ENCODE results near the gene SECISBP2L. TPM values are rescaled to one million over a fixed set of nuclear protein-coding genes. Genes with fewer than 3 reads are reported as not detected.

SECISBP2L gene
- total RNA-seq, 1 donor from 2014 or later, result 39.3 TPM

- TF ChIP-seq CTCF (IDR thresholded peaks at IDR 0.05; ENCODE audit: borderline replicate concordance), result no peak
- DNase-seq, result no peak
- peaks cover 6% of the 10 kb centered on the region for H3K4me1 ChIP-seq
- no peaks in the 10 kb centered on the region for H3K36me3 ChIP-seq
- no peaks in the 10 kb centered on the region for H3K27me3 ChIP-seq (ENCODE audit: low read depth)
- intact Hi-C loops (cut with micrococcal nuclease), result no loop called here
- no peak overlapping the region for H3K4me3 ChIP-seq
- no peaks in the 10 kb centered on the region for H3K9me3 ChIP-seq (replicated peaks)
- no peak overlapping the region for H3K27ac ChIP-seq (replicated peaks)
These were observed 14.7 kb upstream of the SECISBP2L start for GRCh38 chr15:49060710-49061495.

GRCh38 chr15:49059491-49059890, 13.2 kb upstream of the SECISBP2L start:
- Histone ChIP-seq H3K9me3 (replicated peaks) (no peaks in the 10 kb centered on the region), H3K4me1 (peaks cover 15% of the 10 kb centered on the region), H3K4me3 (no peak overlapping the region), H3K27ac (replicated peaks) (no peak overlapping the region), H3K27me3 (ENCODE audit: low read depth) (no peaks in the 10 kb centered on the region), H3K36me3 (no peaks in the 10 kb centered on the region)
- DNase-seq, result no peak
- intact Hi-C loops (cut with micrococcal nuclease), result no loop called here
- no peak for TF ChIP-seq CTCF (IDR thresholded peaks at IDR 0.05; ENCODE audit: borderline replicate concordance)

- no peaks in the 10 kb centered on the region for H3K27me3 ChIP-seq (ENCODE audit: low read depth)
- no peak for TF ChIP-seq CTCF (IDR thresholded peaks at IDR 0.05; ENCODE audit: borderline replicate concordance)
- no peaks in the 10 kb centered on the region for H3K9me3 ChIP-seq (replicated peaks)
- H3K4me1 ChIP-seq, result peaks cover 15% of the 10 kb centered on the region
- no peak overlapping the region for H3K27ac ChIP-seq (replicated peaks)
- H3K36me3 ChIP-seq, result no peaks in the 10 kb centered on the region
- H3K4me3 ChIP-seq, result no peak overlapping the region
- intact Hi-C loops (cut with micrococcal nuclease), result no loop called here
- DNase-seq, result no peak
These were observed 12.3 kb upstream of the SECISBP2L start for GRCh38 chr15:49058559-49058958.

GRCh38 chr15:49055630-49056029, 9.4 kb upstream of the SECISBP2L start:
- Histone ChIP-seq H3K27me3 (ENCODE audit: low read depth) (no peaks in the 10 kb centered on the region), H3K9me3 (replicated peaks) (no peaks in the 10 kb centered on the region), H3K4me1 (peaks cover 9% of the 10 kb centered on the region), H3K36me3 (no peaks in the 10 kb centered on the region), H3K4me3 (no peak overlapping the region), H3K27ac (replicated peaks) (peak overlapping the region; percentile 45)
- intact Hi-C loops (cut with micrococcal nuclease), result no loop called here
- no peak for DNase-seq
- TF ChIP-seq CTCF (IDR thresholded peaks at IDR 0.05; ENCODE audit: borderline replicate concordance), result no peak

GRCh38 chr15:49052662-49053061, 6.4 kb upstream of the SECISBP2L start:
- H3K4me3 ChIP-seq, result no peak overlapping the region
- intact Hi-C loops (cut with micrococcal nuclease), result no loop called here
- no peak for TF ChIP-seq CTCF (IDR thresholded peaks at IDR 0.05; ENCODE audit: borderline replicate concordance)

More at GRCh38 chr15:49052662-49053061, 6.4 kb upstream of the SECISBP2L start:
- H3K27me3 ChIP-seq (ENCODE audit: low read depth), result no peaks in the 10 kb centered on the region
- peaks cover 9% of the 10 kb centered on the region for H3K4me1 ChIP-seq
- H3K9me3 ChIP-seq (replicated peaks), result no peaks in the 10 kb centered on the region
- DNase-seq, result no peak
- no peaks in the 10 kb centered on the region for H3K36me3 ChIP-seq
- H3K27ac ChIP-seq (replicated peaks), result no peak overlapping the region
